Spleen (tissue), 11 donors: Measurements from ENCODE around the gene PXDN. TPM values are rescaled to one million over a fixed set of nuclear protein-coding genes. Genes with fewer than 3 reads are reported as not detected.

Experiments
- DNase-seq: peaks from one replicate; pipeline ENCODE4 v3.0.0-alpha.2; 2020
- H3K27ac ChIP-seq, 8 donors: fragments of 200-600 bp; sonication (generic) in 7 of 8; 1 replicate in 4 of 8; 2 replicates in 4 of 8; pipeline versions ENCODE4 v1.5.0 to v1.8.0; 2016 to 2021; ENCODE audit warnings: inconsistent platforms in 4 of 8, mild to moderate bottlenecking in 4 of 8, moderate library complexity in 1 of 8
- H3K27me3 ChIP-seq, 7 donors: fragments of 200-600 bp; sonication (generic) in 6 of 7; replicated peaks in 1 of 7; 1 replicate in 4 of 7; 2 replicates in 3 of 7; pipeline versions ENCODE4 v1.5.0 to v1.8.0; 2016 to 2021; ENCODE audit warnings: inconsistent platforms in 3 of 7, mild to moderate bottlenecking in 1 of 7
- H3K36me3 ChIP-seq, 6 donors: fragments of 200-600 bp; sonication (generic) in 5 of 6; 1 replicate in 4 of 6; 2 replicates in 2 of 6; pipeline versions ENCODE4 v1.5.0 to v1.8.0; 2016 to 2021; ENCODE audit warnings: inconsistent platforms in 2 of 6
- H3K4me1 ChIP-seq, 6 donors: fragments of 200-600 bp; sonication (generic) in 5 of 6; 1 replicate in 3 of 6; 2 replicates in 3 of 6; pipeline versions ENCODE4 v1.5.0 to v1.8.0; 2016 to 2021; ENCODE audit warnings: inconsistent platforms in 3 of 6
- H3K4me3 ChIP-seq, 8 donors: fragments of 200-600 bp; sonication (generic) in 7 of 8; 1 replicate in 4 of 8; 2 replicates in 4 of 8; pipeline versions ENCODE4 v1.5.0 to v1.8.0; 2016 to 2021; ENCODE audit warnings: inconsistent platforms in 4 of 8, mild to moderate bottlenecking in 4 of 8, moderate library complexity in 2 of 8
- H3K9me3 ChIP-seq, 8 donors: fragments of 200-600 bp; sonication (generic) in 7 of 8; 1 replicate in 4 of 8; 2 replicates in 4 of 8; pipeline versions ENCODE4 v1.5.0 to v1.8.0; 2016 to 2021; ENCODE audit warnings: inconsistent platforms in 4 of 8
- POLR2A ChIP-seq, 3 donors: fragments of 450-650 bp; IDR thresholded peaks; one replicate each; pipeline ENCODE4 v1.5.1; 2017; ENCODE audit warnings: antibody characterized with exemption in 3 of 3, mild to moderate bottlenecking in 1 of 3
- POLR2AphosphoS5 ChIP-seq, 3 donors: sonication (generic); formaldehyde crosslinking; IDR thresholded peaks; one replicate each; pipeline ENCODE4 v1.5.1; 2017; ENCODE audit warnings: antibody characterized with exemption in 3 of 3
- WGBS, 5 donors: extraction: QIAGEN DNeasy Blood & Tissue Kit in 3 of 5; methylation state at CpG; one replicate each; pipeline versions ENCODE4 v1.1.5 to v1.1.7; 2013 to 2018; 5-methylcytosine and 5-hydroxymethylcytosine counted together
- intact Hi-C: fragments of 100-400 bp; cut with DNase I; formaldehyde crosslinking; loops from one replicate; pipeline ENCODE4 v1.15.0; 2023; ENCODE audit warnings: low total_unique reads
- polyA plus RNA-seq, 3 donors: library from polyadenylated mRNA; stranded (reverse); fragments of 200-250 nt; gene quantifications; one replicate each; pipeline ENCODE4 v1.2.1, GENCODE V29; 2013
- total RNA-seq, 7 donors: library from RNA; depleted of rRNA in 3 of 7; stranded (reverse); fragments of >200 nt in 3 of 7; fragmentation: NEBNext Ultra II Directional in 4 of 7; extraction: Animal tissue kit (Norgen Biotek cat#: 25700) in 4 of 7; gene quantifications; one replicate each; pipeline versions ENCODE4 v1.1.0 to v1.2.1, GENCODE V29; 2016 to 2021
- TF ChIP-seq, protein P1 (sequence below), 11 experiments: fragments of 200-600 bp in 7 of 11; fragments of 450-650 bp in 4 of 11; sonication (generic) in 4 of 11; IDR thresholded peaks in 8 of 11; conservative IDR thresholded peaks in 3 of 11; 1 replicate in 7 of 11; 2 replicates in 4 of 11; pipeline versions ENCODE4 v1.4.0 to v1.8.0; 2016 to 2021; ENCODE audit warnings: antibody characterized with exemption in 11 of 11, inconsistent platforms in 4 of 11, mild to moderate bottlenecking in 1 of 11
- donor health status: healthy with polysubstance abuse.
- donor health status: DM: no; HTN: no; CAD: no; lungs with moderate emphysema.
- donor health status: DM: no; HTN: no; CAD: no.
- donor health status: Bipolar disorder and iron deficiency.
- donor health status: healthy.
- donor health status: DM: no; HTN: no; CAD: no.
- donor health status: DM: yes; HTN: yes; CAD: no.

Gene PXDN
- total and polyA plus RNA-seq, 10 donors = 1.9 to 49.3 (median 30.8) TPM

DNA sequence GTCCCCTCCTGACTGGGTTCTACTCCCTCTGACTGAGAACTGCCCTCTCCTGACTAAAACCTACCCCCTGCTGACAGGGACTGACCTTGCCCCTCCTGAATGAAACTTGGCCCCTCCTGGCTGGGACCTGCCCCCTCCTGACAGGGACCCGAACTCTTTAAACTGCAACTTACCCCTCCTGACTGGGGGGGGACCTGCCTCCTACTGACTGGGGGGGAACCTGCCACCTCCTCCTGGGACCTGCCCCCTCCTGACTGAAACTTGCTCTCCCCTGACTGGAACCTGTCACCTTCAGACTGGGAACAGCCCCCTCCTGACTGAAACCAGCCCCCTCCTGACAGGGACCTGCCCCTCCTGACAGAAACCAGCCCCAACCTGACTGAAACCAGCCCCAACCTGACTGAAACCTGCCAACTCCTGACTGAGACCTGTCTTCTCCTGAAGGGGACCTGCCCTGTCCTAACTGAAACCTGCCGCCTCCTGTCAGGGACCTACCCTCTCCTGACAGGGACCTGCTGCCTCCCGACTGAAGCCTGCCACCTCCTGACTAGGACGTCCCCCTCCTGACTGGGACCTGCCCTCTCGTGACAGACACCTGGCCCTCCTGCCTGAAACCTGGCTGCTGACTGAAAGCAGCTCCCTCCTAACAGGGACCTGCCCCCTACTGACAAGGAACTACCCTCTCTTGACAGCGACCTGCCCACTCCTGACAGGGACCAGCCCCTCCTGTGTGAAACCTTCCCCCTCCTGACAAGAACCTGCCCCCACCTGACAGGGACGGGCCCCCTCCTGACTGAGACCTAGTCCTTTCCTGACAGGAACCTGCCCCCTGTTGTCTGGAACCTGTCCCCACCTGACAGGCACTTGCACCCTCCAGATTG, 87.1 kb downstream of the PXDN start:
- DNase-seq = peak; percentile 73
- Histone ChIP-seq H3K27me3 (peaks cover 0 to 7% (median 0%) of the 10 kb centered on the region in 7 donors), H3K4me1 (peaks cover 0 to 8% (median 0%) of the 10 kb centered on the region in 6 donors), H3K36me3 (peaks cover 0 to 26% (median 9%) of the 10 kb centered on the region in 6 donors), H3K4me3 (no peak overlapping the region), H3K9me3 (no peaks in the 10 kb centered on the region), H3K27ac (no peak overlapping the region)
- intact Hi-C loops = no loop called here
- TF ChIP-seq POLR2A (IDR thresholded peaks at IDR 0.05) (no peak), POLR2AphosphoS5 (IDR thresholded peaks at IDR 0.05) (no peak)
- TF ChIP-seq, protein P1, sequence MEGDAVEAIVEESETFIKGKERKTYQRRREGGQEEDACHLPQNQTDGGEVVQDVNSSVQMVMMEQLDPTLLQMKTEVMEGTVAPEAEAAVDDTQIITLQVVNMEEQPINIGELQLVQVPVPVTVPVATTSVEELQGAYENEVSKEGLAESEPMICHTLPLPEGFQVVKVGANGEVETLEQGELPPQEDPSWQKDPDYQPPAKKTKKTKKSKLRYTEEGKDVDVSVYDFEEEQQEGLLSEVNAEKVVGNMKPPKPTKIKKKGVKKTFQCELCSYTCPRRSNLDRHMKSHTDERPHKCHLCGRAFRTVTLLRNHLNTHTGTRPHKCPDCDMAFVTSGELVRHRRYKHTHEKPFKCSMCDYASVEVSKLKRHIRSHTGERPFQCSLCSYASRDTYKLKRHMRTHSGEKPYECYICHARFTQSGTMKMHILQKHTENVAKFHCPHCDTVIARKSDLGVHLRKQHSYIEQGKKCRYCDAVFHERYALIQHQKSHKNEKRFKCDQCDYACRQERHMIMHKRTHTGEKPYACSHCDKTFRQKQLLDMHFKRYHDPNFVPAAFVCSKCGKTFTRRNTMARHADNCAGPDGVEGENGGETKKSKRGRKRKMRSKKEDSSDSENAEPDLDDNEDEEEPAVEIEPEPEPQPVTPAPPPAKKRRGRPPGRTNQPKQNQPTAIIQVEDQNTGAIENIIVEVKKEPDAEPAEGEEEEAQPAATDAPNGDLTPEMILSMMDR (IDR thresholded peaks at IDR 0.05 in 8 of 11, conservative IDR thresholded peaks at IDR 0.05 in 3 of 11) = no peak
- 61 to 80% (median 67%) methylated on average over 6 to 7 of the region's 7 CpGs for WGBS, 5 donors

DNA sequence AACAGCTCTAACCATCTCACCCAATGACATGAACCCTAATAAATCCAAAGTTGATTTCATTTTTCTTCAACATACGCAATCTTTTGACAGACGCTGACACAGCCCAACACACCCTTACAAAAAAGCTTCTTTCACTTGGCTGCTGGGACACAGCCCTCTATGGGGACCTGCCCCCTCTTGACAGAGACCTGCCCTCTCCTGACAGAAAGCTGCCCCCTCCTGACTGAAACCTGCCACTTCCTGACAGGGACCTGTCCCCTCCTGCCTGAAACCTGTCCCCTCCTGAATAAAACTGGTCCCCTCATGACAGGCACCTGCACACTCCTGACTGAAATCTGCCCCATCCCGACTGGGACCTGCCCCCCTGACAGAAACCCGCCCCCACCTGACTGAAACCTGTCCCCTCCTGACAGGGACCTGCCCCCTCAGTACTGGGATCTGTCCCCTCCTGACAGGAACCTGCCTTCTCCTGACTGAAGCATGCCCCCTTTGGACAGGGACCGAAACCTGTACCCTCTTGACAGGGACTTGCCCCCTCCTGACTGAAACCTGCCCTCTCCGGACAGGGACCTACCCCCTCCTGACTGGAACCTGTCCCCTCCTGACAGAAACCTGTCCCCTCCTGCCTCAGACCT, 87.9 kb downstream of the PXDN start:
- peaks cover 0 to 7% (median 0%) of the 10 kb centered on the region in 7 donors for H3K27me3 ChIP-seq
- H3K4me3 ChIP-seq = no peak overlapping the region
- peaks cover 0 to 19% (median 9%) of the 10 kb centered on the region in 6 donors for H3K36me3 ChIP-seq
- DNase-seq = peak; percentile 49
- H3K9me3 ChIP-seq = no peaks in the 10 kb centered on the region
- TF ChIP-seq POLR2AphosphoS5 (IDR thresholded peaks at IDR 0.05) (no peak), POLR2A (IDR thresholded peaks at IDR 0.05) (no peak)
- TF ChIP-seq, protein P1 (IDR thresholded peaks at IDR 0.05 in 8 of 11, conservative IDR thresholded peaks at IDR 0.05 in 3 of 11) = no peak
- intact Hi-C loops = no loop called here
- H3K27ac ChIP-seq = no peak overlapping the region
- 81 to 91% (median 87%) methylated on average over 6 of the region's 6 CpGs for WGBS, 5 donors
- H3K4me1 ChIP-seq = peaks cover 0 to 12% (median 0%) of the 10 kb centered on the region in 6 donors

DNA sequence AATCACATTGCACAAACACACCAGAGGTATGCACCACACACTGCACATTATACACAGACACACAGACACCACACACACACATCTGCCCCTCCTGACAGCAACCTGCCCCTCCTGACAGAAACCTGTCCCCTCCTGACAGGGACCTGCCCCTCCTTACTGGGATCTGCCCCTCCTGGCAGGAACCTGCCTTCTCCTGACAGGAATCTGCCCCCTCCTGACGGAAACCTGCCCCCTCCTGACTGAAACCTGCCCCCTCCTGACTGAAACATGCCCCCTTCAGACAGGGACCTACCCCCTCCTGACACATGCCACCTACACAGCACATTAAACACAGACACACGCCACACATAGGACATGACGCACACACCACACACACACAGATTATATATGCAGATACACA, 88.9 kb downstream of the PXDN start:
- peak; percentile 41 for DNase-seq
- intact Hi-C loops = no loop called here
- peaks cover 0 to 7% (median 0%) of the 10 kb centered on the region in 7 donors for H3K27me3 ChIP-seq
- 82 to 97% (median 94%) methylated on average over 3 of the region's 3 CpGs for WGBS, 5 donors
- peaks cover 0 to 9% (median 7%) of the 10 kb centered on the region in 6 donors for H3K36me3 ChIP-seq
- no peaks in the 10 kb centered on the region for H3K9me3 ChIP-seq
- H3K4me3 ChIP-seq = no peak overlapping the region
- TF ChIP-seq, protein P1 (IDR thresholded peaks at IDR 0.05 in 8 of 11, conservative IDR thresholded peaks at IDR 0.05 in 3 of 11) = no peak
- TF ChIP-seq POLR2A (IDR thresholded peaks at IDR 0.05) = no peak
- no peak for TF ChIP-seq POLR2AphosphoS5 (IDR thresholded peaks at IDR 0.05)
- H3K27ac ChIP-seq = no peak overlapping the region
- H3K4me1 ChIP-seq = peaks cover 0 to 14% (median 0%) of the 10 kb centered on the region in 6 donors
